ENCODE measurements around the gene TUBA4A. TPM values are rescaled to one million over a fixed set of nuclear protein-coding genes. Genes with fewer than 3 reads are reported as not detected.

The TUBA4A gene
- polyA plus RNA-seq, 1 donor (not counting 4 experiments of a cell fraction or from before 2014, with no cell fraction given): 524 TPM

DNA sequence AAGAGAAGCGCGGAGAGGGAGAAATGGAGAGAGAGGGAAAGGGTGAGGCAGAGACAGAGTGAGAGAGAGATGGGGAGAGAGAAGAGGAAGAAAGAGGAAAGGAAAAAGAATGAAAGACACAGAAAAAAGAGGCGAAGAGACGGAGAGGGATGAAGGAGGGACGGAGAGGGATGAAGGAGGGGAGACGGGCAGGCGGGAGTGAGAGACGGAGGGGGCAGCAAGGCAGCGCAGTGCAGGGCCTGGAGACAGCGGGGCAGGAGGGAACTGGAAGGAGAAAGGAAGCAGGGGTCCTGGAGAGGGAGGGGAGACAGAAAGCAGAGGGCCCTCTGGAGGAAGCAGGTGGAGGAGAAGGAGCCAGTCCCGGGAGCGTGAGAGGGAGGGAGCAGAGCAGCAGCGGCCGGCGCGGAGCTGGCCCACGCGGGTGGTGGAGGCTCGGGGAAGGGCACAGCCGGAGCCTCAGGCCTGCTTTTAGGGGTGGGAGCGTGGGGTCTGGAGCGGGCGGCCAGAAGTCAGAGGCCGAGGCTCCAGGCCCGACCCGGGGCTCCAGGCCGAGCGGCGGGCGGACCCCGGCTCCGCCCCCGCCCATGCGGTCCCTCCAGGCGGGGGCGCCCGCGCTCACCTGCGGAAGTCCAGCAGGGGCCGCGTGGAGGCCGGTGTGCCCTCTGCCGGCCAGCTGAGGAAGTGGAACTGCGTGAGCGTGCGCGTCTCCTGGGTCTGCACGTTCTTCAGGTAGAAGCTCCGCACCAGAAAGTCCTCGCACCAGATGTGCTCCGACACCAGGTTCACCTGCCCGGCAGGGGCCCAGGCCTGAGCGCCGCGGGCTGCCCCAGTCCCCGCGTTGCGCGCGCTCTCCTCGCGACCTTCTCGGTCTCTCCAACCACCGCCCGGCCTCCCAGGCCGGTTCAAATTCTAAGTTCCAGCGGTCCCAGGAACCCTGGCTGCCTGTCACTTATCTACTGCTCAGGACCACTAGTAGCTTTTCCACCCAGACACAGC is 40.9 kb upstream of the TUBA4A start:
- DNase-seq (ENCODE audit: low read depth, low spot score): peak; percentile 63
- H3K4me3 ChIP-seq (ENCODE audit: control insufficient read depth in 2 of 3, extremely low read depth in 1 of 3, insufficient read depth in 2 of 3, low read depth in 1 of 3, low read length in 3 of 3): peak overlapping the region in 2 of 3 experiments; percentile 29 to 59
- no peaks in the 10 kb centered on the region for H3K9me1 ChIP-seq (ENCODE audit: control insufficient read depth, extremely low read depth, insufficient read depth, low read length)
- peak overlapping the region; percentile 76 for H3K4me2 ChIP-seq (ENCODE audit: control insufficient read depth, extremely low read depth, insufficient read depth, low read depth, low read length)
- no peaks in the 10 kb centered on the region for H3K79me2 ChIP-seq (ENCODE audit: control insufficient read depth, insufficient read depth, low read length)
- FAIRE-seq: peak; percentile 74
- no peaks in the 10 kb centered on the region for H3K9me3 ChIP-seq (ENCODE audit: control insufficient read depth, low read depth, low read length)
- H3K27ac ChIP-seq (ENCODE audit: control insufficient read depth, insufficient read depth, low read length): peak overlapping the region; percentile 3
- dilution Hi-C loops (cut with MboI; ENCODE audit: extremely low pct_ligation_motif_present, low sequenced_read_pairs): no loop called here
- H4K20me1 ChIP-seq (ENCODE audit: control insufficient read depth, extremely low read depth, insufficient read depth, low read length): no peaks in the 10 kb centered on the region
- H3K36me3 ChIP-seq (ENCODE audit: control insufficient read depth in 2 of 2, extremely low read depth in 1 of 2, insufficient read depth in 2 of 2, low read length in 2 of 2): no peaks in the 10 kb centered on the region
- H2AFZ ChIP-seq (ENCODE audit: control insufficient read depth, low read length): peak overlapping the region; percentile 76
- TF ChIP-seq EZH2 (IDR thresholded peaks at IDR 0.05; ENCODE audit: low read length) (no peak), CTCF (optimal IDR thresholded peaks at IDR 0.05 in 1 of 3, IDR thresholded peaks at IDR 0.05 in 1 of 3, conservative IDR thresholded peaks at IDR 0.05 in 1 of 3; ENCODE audit: extremely low read depth in 1 of 3, insufficient read depth in 2 of 3, low read length in 3 of 3) (peak in 2 of 3 experiments; percentile 87 to 90)
- peak overlapping the region; percentile 68 for H3K9ac ChIP-seq (ENCODE audit: control insufficient read depth, extremely low read depth, insufficient read depth, low read length)
- H3K4me1 ChIP-seq (ENCODE audit: control insufficient read depth, extremely low read depth, insufficient read depth, low read length): peaks cover 9% of the 10 kb centered on the region
- H3K27me3 ChIP-seq (ENCODE audit: control insufficient read depth, extremely low read depth, insufficient read depth, low read length): peaks cover 5% of the 10 kb centered on the region

DNA sequence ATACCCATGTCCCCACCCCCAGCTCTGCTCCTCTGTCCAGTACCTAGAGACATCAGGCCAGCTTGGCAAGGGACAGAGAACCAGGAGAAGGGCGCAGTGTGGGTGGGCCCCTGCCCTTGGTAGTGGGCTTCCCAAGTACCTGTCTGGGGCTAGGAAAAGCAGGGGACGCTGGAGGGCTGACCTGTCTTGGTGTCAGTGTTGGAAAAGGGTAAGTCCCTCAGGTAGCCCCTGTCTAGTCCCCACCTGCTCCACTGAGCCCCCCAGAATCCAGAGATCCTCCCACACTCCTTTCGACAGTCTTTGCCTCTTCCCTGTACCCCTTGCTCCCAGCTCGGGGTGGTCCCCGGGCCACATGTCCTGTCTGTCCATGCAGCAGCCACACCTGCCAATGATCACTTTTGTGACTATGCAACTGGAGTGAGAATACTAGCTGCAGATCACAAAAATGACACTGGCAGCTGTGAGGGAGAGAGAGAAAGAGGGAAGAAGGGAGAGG is 40.1 kb upstream of the TUBA4A start:
- H3K79me2 ChIP-seq (ENCODE audit: control insufficient read depth, insufficient read depth, low read length): no peaks in the 10 kb centered on the region
- DNase-seq (ENCODE audit: low read depth, low spot score): no peak
- H3K27ac ChIP-seq (ENCODE audit: control insufficient read depth, insufficient read depth, low read length): no peak overlapping the region
- TF ChIP-seq CTCF (optimal IDR thresholded peaks at IDR 0.05 in 1 of 3, IDR thresholded peaks at IDR 0.05 in 1 of 3, conservative IDR thresholded peaks at IDR 0.05 in 1 of 3; ENCODE audit: extremely low read depth in 1 of 3, insufficient read depth in 2 of 3, low read length in 3 of 3) (no peak), EZH2 (IDR thresholded peaks at IDR 0.05; ENCODE audit: low read length) (no peak)
- dilution Hi-C loops (cut with MboI; ENCODE audit: extremely low pct_ligation_motif_present, low sequenced_read_pairs): no loop called here
- H3K9ac ChIP-seq (ENCODE audit: control insufficient read depth, extremely low read depth, insufficient read depth, low read length): no peak overlapping the region
- no peak overlapping the region for H2AFZ ChIP-seq (ENCODE audit: control insufficient read depth, low read length)
- H3K27me3 ChIP-seq (ENCODE audit: control insufficient read depth, extremely low read depth, insufficient read depth, low read length): no peaks in the 10 kb centered on the region
- no peak overlapping the region for H3K4me3 ChIP-seq (ENCODE audit: control insufficient read depth in 2 of 3, extremely low read depth in 1 of 3, insufficient read depth in 2 of 3, low read depth in 1 of 3, low read length in 3 of 3)
- FAIRE-seq: no peak
- peaks cover 15% of the 10 kb centered on the region for H3K4me1 ChIP-seq (ENCODE audit: control insufficient read depth, extremely low read depth, insufficient read depth, low read length)
- H3K4me2 ChIP-seq (ENCODE audit: control insufficient read depth, extremely low read depth, insufficient read depth, low read depth, low read length): no peak overlapping the region
- no peaks in the 10 kb centered on the region for H4K20me1 ChIP-seq (ENCODE audit: control insufficient read depth, extremely low read depth, insufficient read depth, low read length)
- no peaks in the 10 kb centered on the region for H3K9me3 ChIP-seq (ENCODE audit: control insufficient read depth, low read depth, low read length)
- no peaks in the 10 kb centered on the region for H3K36me3 ChIP-seq (ENCODE audit: control insufficient read depth in 2 of 2, extremely low read depth in 1 of 2, insufficient read depth in 2 of 2, low read length in 2 of 2)
- no peaks in the 10 kb centered on the region for H3K9me1 ChIP-seq (ENCODE audit: control insufficient read depth, extremely low read depth, insufficient read depth, low read length)

Data from keratinocyte (primary cell).